MCF 10A (cell line): Measurements from ENCODE around the gene ASIC3. TPM values are rescaled to one million over a fixed set of nuclear protein-coding genes. Genes with fewer than 3 reads are reported as not detected.
A peak's percentile ranks its signal among the peaks of the same experiment; 100 is the strongest.

Experiments used
- BruUV-seq: library from RNA; stranded (reverse); fragments of 400-500 nt; replicated peaks from 2 replicates; lab custom pipeline; 2021; lab: Mats Ljungman, UMichigan
- CTCF ChIA-PET: fragments of 300-600 bp; sonication (Branson Sonifier 250); formaldehyde crosslinking; extraction: SDS; loops from one replicate; lab custom pipeline; 2021; ENCODE audit warnings: antibody characterized with exemption, inconsistent platforms; lab: Yijun Ruan, JAX
- POLR2A ChIA-PET: fragments of 300-600, 350-650 bp; sonication (Branson Sonifier 250); formaldehyde crosslinking; extraction: SDS; loops from one replicate; lab custom pipeline; 2020; ENCODE audit warnings: antibody characterized with exemption, inconsistent platforms; lab: Yijun Ruan, JAX
- DNase-seq: peaks from one replicate; pipeline ENCODE4 v3.0.0-alpha.2; 2018; ENCODE audit not compliant: unreplicated experiment
- H3K27ac Mint-ChIP-seq: one replicate; pipeline ENCODE4 v1.8.0; 2022; ENCODE audit warnings: mild to moderate bottlenecking, low read depth, mixed read lengths; ENCODE audit not compliant: unreplicated experiment
- H3K27me3 Mint-ChIP-seq: one replicate; pipeline ENCODE4 v1.8.0; 2022; ENCODE audit warnings: mixed read lengths; ENCODE audit not compliant: insufficient read depth, unreplicated experiment
- H3K36me3 Mint-ChIP-seq: one replicate; pipeline ENCODE4 v1.8.0; 2022; ENCODE audit warnings: mild to moderate bottlenecking, moderate library complexity, mixed read lengths; ENCODE audit not compliant: insufficient read depth, unreplicated experiment
- H3K4me1 Mint-ChIP-seq: one replicate; pipeline ENCODE4 v1.8.0; 2022; ENCODE audit warnings: mixed read lengths; ENCODE audit not compliant: insufficient read depth, unreplicated experiment
- H3K4me3 Mint-ChIP-seq: one replicate; pipeline ENCODE4 v1.8.0; 2022; ENCODE audit warnings: mild to moderate bottlenecking, moderate library complexity, mixed read lengths; ENCODE audit not compliant: unreplicated experiment
- H3K9me3 Mint-ChIP-seq: one replicate; pipeline ENCODE4 v1.8.0; 2022; ENCODE audit warnings: mixed read lengths; ENCODE audit not compliant: unreplicated experiment
- intact Hi-C: fragments of 100-400 bp; cut with micrococcal nuclease; formaldehyde crosslinking; loops from 2 replicates; pipeline ENCODE4 v1.14.1; 2022
- total RNA-seq: library from RNA; stranded (reverse); gene quantifications from 2 replicates; pipeline ENCODE4 v1.2.3, GENCODE V29; 2022
- TF ChIP-seq, protein P1 (sequence below): fragments of 200-600 bp; IDR thresholded peaks from one replicate; pipeline ENCODE4 v1.8.0; 2022; ENCODE audit warnings: antibody characterized with exemption, mild to moderate bottlenecking; ENCODE audit not compliant: unreplicated experiment

Gene ASIC3
- total RNA-seq, 1 experiment from 2014 or later = 3.9 TPM

DNA sequence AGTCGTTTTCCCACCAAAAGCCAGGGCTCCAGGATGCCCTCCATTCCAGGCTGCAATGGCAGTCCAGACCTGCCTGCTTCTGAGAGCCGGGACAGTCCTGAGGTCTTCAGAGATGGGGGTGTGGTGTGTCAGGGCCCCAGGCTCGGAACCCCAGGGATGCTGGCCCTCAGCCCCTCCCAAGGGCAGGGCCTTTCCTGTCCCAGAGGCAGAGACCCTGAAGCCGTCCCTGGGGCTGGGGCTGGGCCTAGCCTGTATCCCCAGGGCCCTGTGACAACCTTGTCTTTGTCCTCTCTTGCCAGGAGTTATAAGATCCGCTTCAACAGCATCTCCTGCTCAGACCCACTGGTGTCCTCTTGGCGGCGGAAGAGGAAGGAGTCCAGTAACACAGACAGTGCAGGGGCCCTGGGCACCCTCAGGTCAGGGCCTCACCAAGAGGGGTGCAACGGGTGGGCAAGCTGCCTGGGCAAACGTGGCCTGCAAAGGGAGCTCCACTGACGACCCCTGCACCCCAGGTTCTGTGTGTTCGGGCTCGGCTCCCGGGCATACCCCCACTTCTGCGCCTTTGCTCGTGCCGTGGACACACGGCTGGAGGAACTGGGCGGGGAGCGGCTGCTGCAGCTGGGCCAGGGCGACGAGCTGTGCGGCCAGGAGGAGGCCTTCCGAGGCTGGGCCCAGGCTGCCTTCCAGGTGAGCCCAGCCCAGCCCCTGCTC, 41.6 kb upstream of the ASIC3 start:
- ChIA-PET CTCF (interaction anchor here (0.8 to 2.3 kb wide), 4 partner anchors 11 to 108 kb away, joined by 3 to 11 read pairs (median 4); no protein-coding TSS in a partner anchor), POLR2A (interaction anchor here (0.7 kb wide), 1 partner anchor 653 kb away, joined by 3 read pairs; no protein-coding TSS in a partner anchor)
- intact Hi-C loops = no loop called here
- Mint-ChIP-seq H3K4me3 (no peak overlapping the region), H3K27ac (no peak overlapping the region), H3K27me3 (peaks cover 10% of the 10 kb centered on the region), H3K36me3 (no peaks in the 10 kb centered on the region), H3K9me3 (no peaks in the 10 kb centered on the region), H3K4me1 (peaks cover 12% of the 10 kb centered on the region)
- no peak for DNase-seq
- TF ChIP-seq, protein P1, sequence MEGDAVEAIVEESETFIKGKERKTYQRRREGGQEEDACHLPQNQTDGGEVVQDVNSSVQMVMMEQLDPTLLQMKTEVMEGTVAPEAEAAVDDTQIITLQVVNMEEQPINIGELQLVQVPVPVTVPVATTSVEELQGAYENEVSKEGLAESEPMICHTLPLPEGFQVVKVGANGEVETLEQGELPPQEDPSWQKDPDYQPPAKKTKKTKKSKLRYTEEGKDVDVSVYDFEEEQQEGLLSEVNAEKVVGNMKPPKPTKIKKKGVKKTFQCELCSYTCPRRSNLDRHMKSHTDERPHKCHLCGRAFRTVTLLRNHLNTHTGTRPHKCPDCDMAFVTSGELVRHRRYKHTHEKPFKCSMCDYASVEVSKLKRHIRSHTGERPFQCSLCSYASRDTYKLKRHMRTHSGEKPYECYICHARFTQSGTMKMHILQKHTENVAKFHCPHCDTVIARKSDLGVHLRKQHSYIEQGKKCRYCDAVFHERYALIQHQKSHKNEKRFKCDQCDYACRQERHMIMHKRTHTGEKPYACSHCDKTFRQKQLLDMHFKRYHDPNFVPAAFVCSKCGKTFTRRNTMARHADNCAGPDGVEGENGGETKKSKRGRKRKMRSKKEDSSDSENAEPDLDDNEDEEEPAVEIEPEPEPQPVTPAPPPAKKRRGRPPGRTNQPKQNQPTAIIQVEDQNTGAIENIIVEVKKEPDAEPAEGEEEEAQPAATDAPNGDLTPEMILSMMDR = no peak
- no TSS peak for BruUV-seq

DNA sequence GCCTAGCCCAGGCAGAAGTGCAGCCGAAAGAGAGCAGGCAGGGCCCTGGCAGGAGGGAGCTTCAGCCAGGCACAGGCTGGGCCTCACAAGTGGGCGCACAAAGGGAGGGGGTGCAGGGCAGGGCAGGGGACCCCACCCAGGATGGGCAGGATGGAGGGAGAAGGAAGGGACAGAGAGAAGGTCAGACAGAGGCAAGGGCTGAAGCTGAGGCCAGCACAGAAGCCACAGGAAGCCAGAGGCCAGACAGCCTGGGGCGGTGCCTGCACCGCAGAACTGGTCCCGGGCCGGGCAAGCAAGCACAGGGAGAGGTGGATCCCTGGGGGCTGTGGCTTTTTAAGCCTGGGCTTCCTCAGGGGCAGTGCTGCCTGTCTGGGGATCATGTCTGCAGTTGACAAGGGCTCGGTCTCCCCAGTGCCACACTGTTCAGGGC, 40.8 kb upstream of the ASIC3 start:
- Mint-ChIP-seq H3K36me3 (no peaks in the 10 kb centered on the region), H3K4me1 (peaks cover 19% of the 10 kb centered on the region), H3K27me3 (peaks cover 10% of the 10 kb centered on the region), H3K27ac (no peak overlapping the region), H3K4me3 (no peak overlapping the region), H3K9me3 (no peaks in the 10 kb centered on the region)
- ChIA-PET CTCF (interaction anchor here (0.8 to 2.3 kb wide), 2 partner anchors 22 to 109 kb away, joined by 3 to 11 read pairs; no protein-coding TSS in a partner anchor), POLR2A (interaction anchor here (0.7 kb wide), 1 partner anchor 654 kb away, joined by 3 read pairs; no protein-coding TSS in a partner anchor)
- no peak for DNase-seq
- TF ChIP-seq, protein P1 = no peak
- intact Hi-C loops = no loop called here
- BruUV-seq = no TSS peak

- TF ChIP-seq, protein P1 = no peak
- POLR2A ChIA-PET = no interaction called here
Observed at GRCh38 chr7:151008143-151008510, 40.2 kb upstream of the ASIC3 start.

GRCh38 chr7:151008511-151009323, 39.6 kb upstream of the ASIC3 start:
- BruUV-seq = no TSS peak
- Mint-ChIP-seq H3K9me3 (no peaks in the 10 kb centered on the region), H3K27me3 (peaks cover 10% of the 10 kb centered on the region), H3K4me3 (no peak overlapping the region), H3K36me3 (no peaks in the 10 kb centered on the region), H3K27ac (no peak overlapping the region), H3K4me1 (peaks cover 22% of the 10 kb centered on the region)
- intact Hi-C loops = no loop called here
- POLR2A ChIA-PET = no interaction called here
- CTCF ChIA-PET = interaction anchor here (0.6 to 2.3 kb wide), 7 partner anchors 10 to 286 kb away, joined by 3 to 13 read pairs (median 3); no protein-coding TSS in a partner anchor
- TF ChIP-seq, protein P1 = peak; percentile 59
- peak; percentile 40 for DNase-seq

More at GRCh38 chr7:151008143-151008510, 40.2 kb upstream of the ASIC3 start:
- no peak overlapping the region for H3K27ac Mint-ChIP-seq
- H3K27me3 Mint-ChIP-seq = peaks cover 10% of the 10 kb centered on the region
- BruUV-seq = no TSS peak
- no peak for DNase-seq
- H3K36me3 Mint-ChIP-seq = no peaks in the 10 kb centered on the region
- no peaks in the 10 kb centered on the region for H3K9me3 Mint-ChIP-seq
- CTCF ChIA-PET = interaction anchor here (0.7 to 2.3 kb wide), 4 partner anchors 23 to 287 kb away, joined by 3 to 11 read pairs (median 3); no protein-coding TSS in a partner anchor
- H3K4me3 Mint-ChIP-seq = no peak overlapping the region
- intact Hi-C loops = no loop called here
- H3K4me1 Mint-ChIP-seq = peaks cover 22% of the 10 kb centered on the region
